Effector CD8-positive, alpha-beta T cell (primary cell): ENCODE measurements around the gene ZNF865.

Source experiments
- DNase-seq: peaks from one replicate; lab custom pipeline; 2025; lab: John Stamatoyannopoulos, UW

Gene ZNF865

GRCh38 chr19:55623561-55623960, 18.1 kb downstream of the ZNF865 start:
- no peak for DNase-seq

DNA sequence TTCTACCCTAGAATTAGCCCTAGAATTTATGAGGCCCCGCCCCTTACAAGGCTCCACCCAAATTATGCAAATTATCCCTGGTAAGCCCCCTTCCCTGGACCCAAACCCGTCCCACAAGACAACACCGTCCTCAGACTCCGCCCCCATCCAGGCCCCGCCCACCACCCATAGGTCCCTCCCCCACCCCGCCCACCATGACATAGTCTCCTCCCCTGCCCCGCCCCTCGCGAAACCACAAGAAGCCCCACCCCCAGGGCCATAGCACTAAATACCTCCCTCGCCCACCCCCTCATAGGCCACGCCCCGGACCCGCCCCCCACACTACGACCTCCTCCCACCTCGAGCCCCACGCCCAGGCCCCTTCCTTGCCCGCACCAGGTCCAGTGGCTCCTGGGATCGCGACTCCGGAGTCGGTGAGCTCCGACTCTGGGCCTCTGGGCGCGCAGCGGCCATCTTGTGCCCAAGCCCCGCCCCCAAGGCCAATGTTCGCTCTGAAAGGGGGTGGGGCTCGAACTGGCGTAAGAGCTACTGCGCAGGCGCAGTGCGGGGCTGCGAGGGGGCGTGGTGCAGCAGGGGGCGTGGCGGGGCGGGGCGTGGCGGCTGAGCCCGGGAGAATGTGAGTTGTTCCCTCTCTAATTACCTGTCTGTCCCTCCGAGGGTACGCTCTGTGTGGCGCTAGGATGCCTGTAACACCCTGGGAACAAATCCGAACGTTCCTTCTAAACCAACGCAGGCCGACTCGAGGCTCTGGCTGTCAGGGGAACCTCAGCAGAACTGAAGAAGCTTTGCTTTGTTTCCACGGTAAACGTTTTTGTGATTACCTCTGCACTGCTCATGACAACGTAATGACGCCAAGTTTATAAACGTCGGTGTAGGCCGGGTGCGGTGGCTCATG, 18.9 kb downstream of the ZNF865 start, which contains the start of gene ZNF784:
ZNF784 (minus strand) TSS at position 458 of the 895 bp plus-strand sequence; CDS start at position 453, 5 bp downstream.
- peak; percentile 94 for DNase-seq

- no peak for DNase-seq
These were observed 19.5 kb downstream of the ZNF865 start for GRCh38 chr19:55625004-55625326.

DNA sequence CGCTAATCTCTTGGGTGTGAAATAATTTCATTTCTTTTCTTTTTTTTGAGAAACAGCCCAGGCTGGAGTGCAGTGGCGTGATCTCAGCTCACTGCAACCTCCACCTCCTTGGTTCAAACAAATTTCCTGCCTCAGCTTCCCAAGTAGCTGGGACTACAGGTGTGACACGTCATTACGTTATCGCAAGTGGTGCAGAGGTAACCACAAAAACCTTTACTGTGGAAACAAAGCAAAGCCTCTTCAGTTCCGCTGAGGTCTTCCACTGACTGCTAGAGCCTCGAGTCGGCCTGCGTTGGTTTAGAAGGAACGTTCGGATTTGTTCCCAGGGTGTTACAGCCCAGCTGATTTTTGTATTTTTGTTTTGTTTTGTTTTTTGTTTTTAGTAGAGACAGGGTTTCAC, 20.9 kb downstream of the ZNF865 start:
- peak; percentile 35 for DNase-seq

GRCh38 chr19:55632463-55632834, 27.0 kb downstream of the ZNF865 start:
- DNase-seq: peak; percentile 89

DNA sequence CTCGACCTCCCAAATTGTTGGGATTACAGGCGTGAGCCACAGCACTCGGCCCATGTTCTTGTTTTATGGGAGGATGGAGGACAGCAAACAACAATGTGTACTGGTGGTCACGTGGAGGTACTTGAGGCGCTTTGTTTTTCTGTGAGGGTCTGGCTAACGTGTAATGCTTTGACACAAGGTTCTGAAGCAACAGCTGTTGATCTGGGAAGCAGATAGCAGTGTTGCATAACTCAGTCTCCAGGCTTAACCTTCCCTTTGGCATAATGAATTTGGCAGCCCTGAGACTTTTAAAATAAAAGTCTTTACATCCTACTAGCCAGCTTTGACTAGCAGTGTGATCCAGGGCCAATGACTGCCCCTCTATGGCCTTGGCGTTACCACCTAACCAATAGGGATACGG, 28.4 kb downstream of the ZNF865 start:
- no peak for DNase-seq

- no peak for DNase-seq
These were observed 29.9 kb downstream of the ZNF865 start for GRCh38 chr19:55635334-55635717.

GRCh38 chr19:55635856-55636440, 30.5 kb downstream of the ZNF865 start:
- no peak for DNase-seq

DNA sequence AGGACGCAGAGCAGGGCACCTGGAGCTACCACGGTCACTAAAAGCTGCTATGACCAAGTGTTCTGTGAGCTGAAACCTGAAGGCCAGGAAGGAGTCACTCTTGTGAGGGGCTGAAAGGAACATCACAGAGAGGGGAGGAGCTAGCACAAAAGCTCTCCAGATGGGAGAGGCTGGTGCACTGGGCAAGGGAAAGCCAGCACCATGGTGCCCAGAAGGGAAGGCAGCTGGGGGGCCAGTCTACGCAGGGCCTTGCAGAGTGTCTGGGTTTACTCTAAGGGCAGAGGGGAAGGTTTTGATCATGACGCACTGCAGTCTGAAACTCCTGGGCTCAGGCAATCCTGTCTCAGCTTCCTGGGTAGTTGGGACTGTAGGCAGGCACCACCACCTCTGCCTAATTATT, 31.3 kb downstream of the ZNF865 start:
- no peak for DNase-seq

DNA sequence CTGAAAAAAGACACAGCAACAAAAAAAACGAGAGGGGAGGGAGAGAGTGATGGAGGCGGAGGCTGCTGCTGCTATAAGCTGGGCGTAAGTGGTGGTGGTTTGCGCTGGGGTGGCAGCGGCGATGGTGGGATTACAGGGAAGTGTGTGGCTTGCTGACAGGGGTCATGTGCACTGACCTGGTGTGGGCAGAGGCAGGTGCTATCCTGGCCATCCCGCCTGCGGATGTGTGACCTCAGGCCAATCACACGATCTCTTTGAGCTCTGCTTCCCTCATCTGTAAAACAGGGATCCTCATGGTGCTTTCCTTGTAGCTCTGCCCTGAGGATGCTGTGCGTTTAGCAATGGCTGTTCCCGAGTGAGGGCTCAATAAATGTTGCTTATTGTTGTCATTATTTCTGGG, 32.1 kb downstream of the ZNF865 start:
- DNase-seq: no peak

- DNase-seq: peak; percentile 18
These were observed 33.5 kb downstream of the ZNF865 start for GRCh38 chr19:55638864-55639359.

- DNase-seq: peak; percentile 59
These were observed 34.7 kb downstream of the ZNF865 start for GRCh38 chr19:55640043-55640576.

DNA sequence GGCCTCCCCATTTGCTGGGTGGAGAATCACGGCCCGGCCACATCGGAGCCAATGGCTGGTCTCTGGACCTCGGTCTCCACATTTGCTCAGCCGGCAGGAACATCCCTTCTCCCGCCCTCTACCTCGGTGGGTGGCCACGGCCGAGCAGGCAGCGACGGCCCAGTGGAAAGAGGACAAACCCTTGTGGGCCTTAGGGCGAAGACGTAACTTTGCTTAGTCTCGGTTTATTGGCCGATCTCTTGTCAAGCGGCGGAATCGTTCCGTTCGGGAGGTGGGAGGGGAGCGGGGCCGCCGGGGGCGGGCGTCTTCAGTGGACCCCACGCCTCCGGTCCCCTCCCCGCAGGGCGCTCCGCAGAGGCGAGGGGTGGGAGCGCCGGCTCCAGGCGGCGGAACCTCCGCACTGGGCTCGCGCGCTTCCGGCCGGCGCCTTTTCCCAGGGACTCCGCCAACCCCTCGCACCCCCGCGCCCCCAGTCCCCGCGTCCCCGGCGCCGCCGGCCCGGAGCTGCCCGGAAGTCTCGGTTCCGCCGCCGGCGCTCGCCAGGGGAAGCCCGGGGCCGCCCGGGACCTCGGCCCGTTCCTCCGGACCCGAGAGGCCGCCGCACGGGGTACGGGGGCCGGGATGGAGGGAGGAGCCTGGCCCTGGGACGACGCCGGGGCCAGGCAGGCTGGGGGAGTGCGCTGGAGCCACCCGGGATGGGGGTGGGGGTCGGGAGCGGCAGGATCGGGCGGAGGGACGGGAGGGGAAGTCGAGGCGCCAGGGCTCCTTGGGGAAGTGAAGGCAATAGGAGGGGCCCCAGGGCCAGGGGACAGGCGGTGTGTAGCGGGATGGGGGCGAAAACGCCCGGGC, 35.4 kb downstream of the ZNF865 start, which contains the start of gene ZNF580:
ZNF580 (plus strand) TSS at position 426 of the 849 bp plus-strand sequence. CDS start 1,507 bp downstream, outside the sequence.
- peak; percentile 33 for DNase-seq

DNA sequence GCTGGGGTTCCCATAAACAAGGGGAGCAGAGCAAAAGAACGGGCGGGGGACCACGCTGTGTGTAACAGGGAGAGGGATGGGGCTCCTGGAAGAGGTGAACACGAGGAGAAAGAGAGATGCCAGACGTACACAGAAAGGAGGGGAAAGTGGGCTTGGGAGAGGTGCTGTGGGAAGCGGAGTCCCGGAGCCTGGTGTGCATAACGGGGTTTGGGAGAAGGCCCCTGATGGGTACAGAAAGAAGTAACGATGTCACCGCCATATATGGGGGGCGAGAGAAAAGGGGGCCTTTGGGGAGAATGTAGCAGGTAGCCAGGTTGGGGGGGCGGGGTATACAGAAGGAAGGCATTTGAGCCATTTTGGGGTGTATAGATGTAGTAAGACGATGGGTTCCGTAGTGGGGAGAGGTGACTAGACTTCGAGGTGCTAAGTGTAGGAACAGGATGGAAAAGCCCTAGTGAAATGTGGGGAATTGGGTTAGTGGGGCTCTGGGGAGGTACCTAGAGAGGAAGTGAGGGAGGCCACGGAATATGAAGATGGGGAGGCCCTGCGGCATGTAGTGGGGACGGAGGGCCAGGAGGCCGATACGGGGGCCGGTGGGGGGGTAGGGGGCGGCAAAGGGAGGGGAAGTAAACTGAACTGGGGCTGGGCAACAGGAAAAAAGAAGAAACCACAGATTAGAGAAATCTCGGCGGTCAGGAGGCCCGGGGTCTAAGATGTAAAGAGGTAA, 36.1 kb downstream of the ZNF865 start:
- DNase-seq: no peak

- DNase-seq: no peak
These were observed 36.9 kb downstream of the ZNF865 start for GRCh38 chr19:55642153-55643002.

GRCh38 chr19:55643003-55643886, 37.8 kb downstream of the ZNF865 start, which contains the start of gene ZNF581:
Gene ZNF581, plus strand, starts transcription at chr19:55643649. Its CDS starts 923 bp downstream, at chr19:55644572.
- DNase-seq: peak; percentile 67

- DNase-seq: no peak
These were observed 38.4 kb downstream of the ZNF865 start for GRCh38 chr19:55643887-55644176.

GRCh38 chr19:55644191-55644833, 38.9 kb downstream of the ZNF865 start:
- no peak for DNase-seq
